Measurements from ENCODE around the gene NPM3. TPM values are rescaled to one million over a fixed set of nuclear protein-coding genes. Genes with fewer than 3 reads are reported as not detected.

The NPM3 gene, protein sequence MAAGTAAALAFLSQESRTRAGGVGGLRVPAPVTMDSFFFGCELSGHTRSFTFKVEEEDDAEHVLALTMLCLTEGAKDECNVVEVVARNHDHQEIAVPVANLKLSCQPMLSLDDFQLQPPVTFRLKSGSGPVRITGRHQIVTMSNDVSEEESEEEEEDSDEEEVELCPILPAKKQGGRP
- total RNA-seq = 47.7 and 64.8 TPM in 2 replicates

DNA sequence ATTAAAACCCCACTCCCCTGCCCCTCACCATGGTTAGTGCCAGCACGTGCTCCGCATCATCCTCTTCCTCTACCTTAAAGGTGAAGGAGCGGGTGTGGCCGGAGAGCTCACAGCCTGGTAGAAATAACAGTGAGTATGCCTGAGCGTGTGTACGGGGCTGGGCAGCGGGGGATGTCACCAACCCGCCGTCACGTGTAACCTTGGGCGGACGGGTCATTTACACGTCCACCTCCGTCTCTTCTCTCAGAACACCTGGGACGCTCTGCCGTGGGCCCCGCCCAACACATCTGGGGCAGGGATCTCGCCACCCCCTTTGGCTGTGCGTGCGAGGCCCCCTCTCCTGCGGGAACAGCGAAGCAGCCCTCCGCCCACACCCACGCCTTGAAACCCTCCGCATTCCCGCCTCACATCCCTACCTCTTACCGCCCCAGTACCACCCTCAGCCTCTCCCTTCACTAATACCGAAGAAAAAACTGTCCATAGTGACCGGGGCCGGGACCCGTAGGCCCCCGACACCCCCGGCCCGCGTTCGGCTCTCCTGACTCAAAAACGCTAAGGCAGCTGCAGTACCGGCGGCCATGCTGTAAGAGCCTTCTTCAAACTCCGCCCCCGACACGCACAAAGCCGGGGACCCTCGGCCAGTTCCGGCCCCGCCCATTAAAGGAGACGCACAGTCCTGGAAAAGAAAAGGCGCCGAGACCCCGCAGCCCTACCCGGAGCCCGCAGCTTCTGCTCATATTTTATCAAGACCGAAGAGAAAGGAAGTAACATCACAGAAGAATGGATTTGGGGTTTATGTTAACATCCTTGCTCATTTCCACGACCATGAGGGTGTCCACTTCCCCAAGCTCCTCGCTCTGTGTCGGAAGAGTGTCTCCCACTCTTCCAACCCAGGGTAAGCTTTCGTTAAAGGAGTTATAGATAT, at the start of gene NPM3:
TSS of gene NPM3 (minus strand) at position 636 of the 925 bp plus-strand sequence. CDS start at position 580, 56 bp downstream.
- Histone ChIP-seq H3K27me3 (ENCODE audit: insufficient read depth, low read length) (no peaks in the 10 kb centered on the region), H3K4me1 (ENCODE audit: insufficient read depth, low read length) (peaks cover 30% of the 10 kb centered on the region), H3K27ac (ENCODE audit: low read depth, low read length) (peak within 1 kb of the TSS; percentile 78), H3K9me3 (ENCODE audit: low read depth, low read length) (no peaks in the 10 kb centered on the region), H2AFZ (ENCODE audit: low read length) (peak within 1 kb of the TSS; percentile 85), H3K4me3 (ENCODE audit: insufficient read depth, low read length) (peak within 1 kb of the TSS; percentile 92), H3K4me2 (ENCODE audit: insufficient read depth, low read length) (peak within 1 kb of the TSS; percentile 98), H4K20me1 (ENCODE audit: insufficient read depth, low read length) (peaks cover 26% of the 10 kb centered on the region), H3K79me2 (ENCODE audit: insufficient read depth, low read length) (peaks cover 22% of the 10 kb centered on the region), H3K36me3 (ENCODE audit: insufficient read depth, low read length) (peaks cover 40% of the 10 kb centered on the region)
- TF ChIP-seq, protein P1, sequence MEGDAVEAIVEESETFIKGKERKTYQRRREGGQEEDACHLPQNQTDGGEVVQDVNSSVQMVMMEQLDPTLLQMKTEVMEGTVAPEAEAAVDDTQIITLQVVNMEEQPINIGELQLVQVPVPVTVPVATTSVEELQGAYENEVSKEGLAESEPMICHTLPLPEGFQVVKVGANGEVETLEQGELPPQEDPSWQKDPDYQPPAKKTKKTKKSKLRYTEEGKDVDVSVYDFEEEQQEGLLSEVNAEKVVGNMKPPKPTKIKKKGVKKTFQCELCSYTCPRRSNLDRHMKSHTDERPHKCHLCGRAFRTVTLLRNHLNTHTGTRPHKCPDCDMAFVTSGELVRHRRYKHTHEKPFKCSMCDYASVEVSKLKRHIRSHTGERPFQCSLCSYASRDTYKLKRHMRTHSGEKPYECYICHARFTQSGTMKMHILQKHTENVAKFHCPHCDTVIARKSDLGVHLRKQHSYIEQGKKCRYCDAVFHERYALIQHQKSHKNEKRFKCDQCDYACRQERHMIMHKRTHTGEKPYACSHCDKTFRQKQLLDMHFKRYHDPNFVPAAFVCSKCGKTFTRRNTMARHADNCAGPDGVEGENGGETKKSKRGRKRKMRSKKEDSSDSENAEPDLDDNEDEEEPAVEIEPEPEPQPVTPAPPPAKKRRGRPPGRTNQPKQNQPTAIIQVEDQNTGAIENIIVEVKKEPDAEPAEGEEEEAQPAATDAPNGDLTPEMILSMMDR (IDR thresholded peaks at IDR 0.05; ENCODE audit: extremely low read depth, low read depth, low read length) = no peak
- peak; percentile 99 for DNase-seq (ENCODE audit: insufficient read length, low spot score, missing footprints)

DNA sequence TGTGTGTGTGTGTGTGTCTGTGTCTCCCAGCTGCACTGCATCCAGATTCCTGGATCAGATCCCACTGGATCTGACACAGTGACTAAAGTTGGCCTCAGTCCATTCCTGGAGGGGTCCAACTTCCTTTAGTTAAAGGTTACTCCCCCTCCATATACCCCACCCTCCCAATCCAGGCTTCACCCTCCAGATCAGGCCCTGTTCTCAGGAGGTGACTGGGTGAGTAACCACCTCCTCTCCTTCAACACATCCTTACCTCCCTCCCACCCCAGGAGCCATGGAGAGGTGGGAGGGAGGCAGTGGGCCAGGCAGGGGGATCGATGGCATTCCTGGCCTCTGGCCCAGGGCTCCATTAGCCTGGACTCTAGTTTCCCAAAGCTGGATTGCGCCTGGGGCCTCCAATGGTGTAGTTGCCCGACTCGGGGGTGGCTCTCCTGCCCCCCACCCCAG, 49.1 kb upstream of the NPM3 start:
- no peak overlapping the region for H2AFZ ChIP-seq (ENCODE audit: low read length)
- H4K20me1 ChIP-seq (ENCODE audit: insufficient read depth, low read length) = peaks cover 7% of the 10 kb centered on the region
- no peak overlapping the region for H3K4me2 ChIP-seq (ENCODE audit: insufficient read depth, low read length)
- H3K36me3 ChIP-seq (ENCODE audit: insufficient read depth, low read length) = no peaks in the 10 kb centered on the region
- no peaks in the 10 kb centered on the region for H3K27me3 ChIP-seq (ENCODE audit: insufficient read depth, low read length)
- H3K79me2 ChIP-seq (ENCODE audit: insufficient read depth, low read length) = no peaks in the 10 kb centered on the region
- TF ChIP-seq, protein P1 (IDR thresholded peaks at IDR 0.05; ENCODE audit: extremely low read depth, low read depth, low read length) = no peak
- no peaks in the 10 kb centered on the region for H3K9me3 ChIP-seq (ENCODE audit: low read depth, low read length)
- H3K4me3 ChIP-seq (ENCODE audit: insufficient read depth, low read length) = no peak overlapping the region
- no peak for DNase-seq (ENCODE audit: insufficient read length, low spot score, missing footprints)
- H3K27ac ChIP-seq (ENCODE audit: low read depth, low read length) = no peak overlapping the region
- H3K4me1 ChIP-seq (ENCODE audit: insufficient read depth, low read length) = peaks cover 16% of the 10 kb centered on the region

DNA sequence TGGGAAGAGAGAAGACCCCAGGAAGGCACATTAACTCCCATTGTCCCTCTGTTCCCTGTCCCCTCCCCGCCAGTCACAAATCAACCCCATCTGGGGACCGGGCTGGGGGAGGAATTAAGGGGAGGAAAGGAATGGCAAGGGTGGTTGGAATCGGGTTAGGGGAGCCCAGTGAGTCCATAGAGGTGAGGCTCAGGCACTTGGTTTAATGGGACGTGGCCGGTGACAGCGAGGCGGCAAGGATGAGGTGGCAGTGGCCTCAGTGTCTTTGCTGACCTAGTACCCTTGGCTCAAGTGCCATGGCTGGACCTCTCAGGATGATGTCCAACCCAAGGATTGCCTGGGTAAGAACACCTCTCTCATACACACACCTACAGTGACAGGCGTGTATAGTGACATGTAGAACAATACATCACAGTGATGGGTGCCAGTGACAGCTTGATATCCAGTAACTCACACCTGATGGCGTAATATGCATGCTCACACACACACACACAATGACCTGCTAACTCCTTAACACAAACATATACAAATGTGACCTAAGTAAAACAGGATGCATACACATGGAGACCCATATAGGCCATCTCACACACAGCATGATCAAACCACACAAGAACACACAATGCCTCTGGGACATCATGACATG, 48.0 kb upstream of the NPM3 start:
- no peaks in the 10 kb centered on the region for H3K9me3 ChIP-seq (ENCODE audit: low read depth, low read length)
- H4K20me1 ChIP-seq (ENCODE audit: insufficient read depth, low read length) = peaks cover 7% of the 10 kb centered on the region
- peaks cover 16% of the 10 kb centered on the region for H3K4me1 ChIP-seq (ENCODE audit: insufficient read depth, low read length)
- H3K27me3 ChIP-seq (ENCODE audit: insufficient read depth, low read length) = no peaks in the 10 kb centered on the region
- TF ChIP-seq, protein P1 (IDR thresholded peaks at IDR 0.05; ENCODE audit: extremely low read depth, low read depth, low read length) = no peak
- DNase-seq (ENCODE audit: insufficient read length, low spot score, missing footprints) = peak; percentile 37
- H3K79me2 ChIP-seq (ENCODE audit: insufficient read depth, low read length) = no peaks in the 10 kb centered on the region
- peak overlapping the region; percentile 89 for H2AFZ ChIP-seq (ENCODE audit: low read length)
- no peaks in the 10 kb centered on the region for H3K36me3 ChIP-seq (ENCODE audit: insufficient read depth, low read length)
- H3K27ac ChIP-seq (ENCODE audit: low read depth, low read length) = peak overlapping the region; percentile 50
- peak overlapping the region; percentile 95 for H3K4me2 ChIP-seq (ENCODE audit: insufficient read depth, low read length)
- peak overlapping the region; percentile 79 for H3K4me3 ChIP-seq (ENCODE audit: insufficient read depth, low read length)
